ENCODE measurements around the gene GPR101. TPM values are rescaled to one million over a fixed set of nuclear protein-coding genes. Genes with fewer than 3 reads are reported as not detected.

GPR101 gene
- total RNA-seq, 1 donor from 2014 or later: not detected

GRCh38 chrX:136999024-136999423 lies 34.8 kb downstream of the GPR101 start:
- H3K4me1 Mint-ChIP-seq: no peaks in the 10 kb centered on the region
- no peak for DNase-seq (ENCODE audit: low spot score in 2 of 2, unreplicated experiment in 2 of 2)
- no peak overlapping the region for H3K4me3 Mint-ChIP-seq
- peaks cover 2% of the 10 kb centered on the region for H3K36me3 Mint-ChIP-seq
- H3K27ac Mint-ChIP-seq: no peak overlapping the region
- no peak for TF ChIP-seq CTCF (IDR thresholded peaks at IDR 0.05; ENCODE audit: unreplicated experiment)
- H3K9me3 Mint-ChIP-seq: peaks cover 32% of the 10 kb centered on the region
- no peaks in the 10 kb centered on the region for H3K27me3 Mint-ChIP-seq (ENCODE audit: low read depth)

Other genes starting within 250 kb of the GPR101 start
- gene RBMX, start 153.3 kb downstream of the GPR101 start, total RNA-seq: 369 to 373 TPM (median 371 TPM) in 3 replicates